ENCODE measurements around the gene PITPNC1. TPM values are rescaled to one million over a fixed set of nuclear protein-coding genes. Genes with fewer than 3 reads are reported as not detected.

The PITPNC1 gene
- total RNA-seq, 4 donors from 2014 or later, result 9.1 to 15.1 (median 13.3) TPM

DNA sequence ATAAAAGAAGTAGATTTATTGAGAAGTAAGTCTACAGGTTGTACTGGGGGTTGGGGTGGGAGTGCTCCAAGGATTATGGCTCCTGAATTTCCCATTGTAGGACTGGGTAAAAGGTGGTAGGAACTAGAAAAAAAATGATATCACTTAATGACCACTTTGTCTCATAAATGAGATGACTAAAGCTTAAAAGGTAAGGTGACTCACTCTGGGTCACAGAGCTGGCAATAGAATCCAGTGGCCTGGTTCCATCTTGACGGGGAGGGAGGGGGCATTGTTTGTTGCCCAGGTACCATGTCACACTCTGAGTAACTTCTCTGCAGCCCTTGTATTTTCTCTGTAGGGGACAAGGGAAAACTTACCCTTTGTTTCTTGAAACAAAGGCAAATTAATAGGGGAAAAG lies 126.1 kb downstream of the PITPNC1 start:
- WGBS, 2 donors, result 29 to 39% methylated on average over 1 of the region's 1 CpG
- Histone ChIP-seq H3K27me3 (no peaks in the 10 kb centered on the region), H3K4me3 (no peak overlapping the region), H3K4me1 (no peaks in the 10 kb centered on the region), H3K27ac (no peak overlapping the region), H3K36me3 (no peaks in the 10 kb centered on the region), H3K9me3 (peaks cover 0 to 9% (median 5%) of the 10 kb centered on the region in 3 donors)
- intact Hi-C loops (cut with DNase I), result no loop called here
- no peak for DNase-seq
- no peak for TF ChIP-seq POLR2A (IDR thresholded peaks at IDR 0.05)
- TF ChIP-seq, protein P1, sequence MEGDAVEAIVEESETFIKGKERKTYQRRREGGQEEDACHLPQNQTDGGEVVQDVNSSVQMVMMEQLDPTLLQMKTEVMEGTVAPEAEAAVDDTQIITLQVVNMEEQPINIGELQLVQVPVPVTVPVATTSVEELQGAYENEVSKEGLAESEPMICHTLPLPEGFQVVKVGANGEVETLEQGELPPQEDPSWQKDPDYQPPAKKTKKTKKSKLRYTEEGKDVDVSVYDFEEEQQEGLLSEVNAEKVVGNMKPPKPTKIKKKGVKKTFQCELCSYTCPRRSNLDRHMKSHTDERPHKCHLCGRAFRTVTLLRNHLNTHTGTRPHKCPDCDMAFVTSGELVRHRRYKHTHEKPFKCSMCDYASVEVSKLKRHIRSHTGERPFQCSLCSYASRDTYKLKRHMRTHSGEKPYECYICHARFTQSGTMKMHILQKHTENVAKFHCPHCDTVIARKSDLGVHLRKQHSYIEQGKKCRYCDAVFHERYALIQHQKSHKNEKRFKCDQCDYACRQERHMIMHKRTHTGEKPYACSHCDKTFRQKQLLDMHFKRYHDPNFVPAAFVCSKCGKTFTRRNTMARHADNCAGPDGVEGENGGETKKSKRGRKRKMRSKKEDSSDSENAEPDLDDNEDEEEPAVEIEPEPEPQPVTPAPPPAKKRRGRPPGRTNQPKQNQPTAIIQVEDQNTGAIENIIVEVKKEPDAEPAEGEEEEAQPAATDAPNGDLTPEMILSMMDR (IDR thresholded peaks at IDR 0.05), result no peak

DNA sequence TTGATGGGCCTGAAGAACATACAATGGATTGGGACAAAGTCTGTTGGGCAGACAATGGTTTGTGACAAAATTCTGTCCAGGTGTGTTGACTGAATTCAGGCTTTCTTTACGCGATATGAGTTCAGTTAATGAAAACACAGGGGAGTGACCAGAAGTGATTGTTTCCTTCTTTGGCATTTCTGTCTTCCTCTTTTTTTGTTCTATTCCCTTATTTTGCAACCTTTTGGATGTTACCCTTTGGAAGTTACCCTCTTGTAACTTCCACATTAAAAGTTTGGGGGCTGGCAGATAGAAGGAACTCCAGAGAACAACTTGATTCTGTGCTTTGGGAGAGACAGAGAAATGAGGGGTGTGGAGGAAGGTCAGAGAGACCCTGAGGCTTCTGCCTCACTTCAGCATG lies 126.7 kb downstream of the PITPNC1 start:
- Histone ChIP-seq H3K27me3 (no peaks in the 10 kb centered on the region), H3K27ac (no peak overlapping the region), H3K9me3 (peaks cover 0 to 9% (median 5%) of the 10 kb centered on the region in 3 donors), H3K4me3 (no peak overlapping the region), H3K4me1 (no peaks in the 10 kb centered on the region), H3K36me3 (no peaks in the 10 kb centered on the region)
- no peak for TF ChIP-seq POLR2A (IDR thresholded peaks at IDR 0.05)
- TF ChIP-seq, protein P1 (IDR thresholded peaks at IDR 0.05), result no peak
- no peak for DNase-seq
- 60% methylated on average over 2 of the region's 2 CpGs for WGBS, 2 donors
- intact Hi-C loops (cut with DNase I), result no loop called here

DNA sequence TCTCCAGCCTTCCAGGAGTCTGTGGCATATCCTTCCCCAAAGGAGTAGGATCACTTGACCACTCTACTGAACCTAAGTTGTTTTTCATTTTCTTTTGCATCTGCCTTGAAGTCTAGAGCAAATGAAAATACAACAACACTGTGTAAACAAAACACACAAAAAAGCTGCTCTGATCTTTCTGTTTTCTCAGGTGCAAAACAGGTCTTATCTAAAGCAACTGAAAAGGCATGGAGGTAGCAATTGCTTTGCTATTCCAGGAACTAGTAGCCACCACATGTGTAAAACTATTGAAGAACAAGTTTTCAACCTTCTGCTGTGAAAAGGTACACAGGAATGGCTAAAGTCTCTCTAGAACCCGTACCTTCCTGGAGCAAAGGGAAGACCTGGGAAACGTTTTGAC lies 127.1 kb downstream of the PITPNC1 start:
- intact Hi-C loops (cut with DNase I), result no loop called here

DNA sequence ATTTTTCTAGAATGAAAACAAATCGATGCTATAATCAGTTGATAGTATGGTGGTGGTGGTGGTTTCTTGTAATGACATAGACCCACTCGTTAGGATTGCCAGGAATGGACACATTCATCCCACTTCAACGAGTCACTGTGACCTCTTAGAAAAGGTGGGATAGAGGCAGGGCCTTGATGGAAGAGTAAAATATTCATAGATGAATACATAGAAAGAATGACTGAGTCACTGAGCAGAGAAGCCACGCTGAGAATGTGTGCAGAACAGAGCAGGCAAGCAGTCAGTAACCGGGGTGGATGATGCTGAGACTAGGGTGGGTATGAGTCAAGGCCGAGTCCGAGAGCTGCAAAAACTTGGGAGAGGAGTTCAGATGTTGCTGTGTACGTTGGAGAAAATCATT lies 129.9 kb downstream of the PITPNC1 start:
- 81 to 86% methylated on average over 8 of the region's 8 CpGs for WGBS, 2 donors
- H3K4me1 ChIP-seq, result peaks cover 0 to 8% (median 0%) of the 10 kb centered on the region in 3 donors
- no peak for TF ChIP-seq POLR2A (IDR thresholded peaks at IDR 0.05)
- TF ChIP-seq, protein P1 (IDR thresholded peaks at IDR 0.05), result no peak
- H3K27me3 ChIP-seq, result no peaks in the 10 kb centered on the region
- peaks cover 0 to 9% (median 5%) of the 10 kb centered on the region in 3 donors for H3K9me3 ChIP-seq
- no peak overlapping the region for H3K27ac ChIP-seq
- no peak overlapping the region for H3K4me3 ChIP-seq
- no peaks in the 10 kb centered on the region for H3K36me3 ChIP-seq
- intact Hi-C loops (cut with DNase I), result no loop called here
- no peak for DNase-seq

More for the DNA sequence above, 127.1 kb downstream of the PITPNC1 start:
- Histone ChIP-seq H3K9me3 (peaks cover 0 to 9% (median 5%) of the 10 kb centered on the region in 3 donors), H3K4me3 (no peak overlapping the region), H3K4me1 (no peaks in the 10 kb centered on the region), H3K27me3 (no peaks in the 10 kb centered on the region), H3K27ac (no peak overlapping the region), H3K36me3 (no peaks in the 10 kb centered on the region)
- TF ChIP-seq POLR2A (IDR thresholded peaks at IDR 0.05), result no peak
- TF ChIP-seq, protein P1 (IDR thresholded peaks at IDR 0.05), result no peak
- no peak for DNase-seq
- 60 to 68% methylated on average over 2 of the region's 2 CpGs for WGBS, 2 donors

DNA sequence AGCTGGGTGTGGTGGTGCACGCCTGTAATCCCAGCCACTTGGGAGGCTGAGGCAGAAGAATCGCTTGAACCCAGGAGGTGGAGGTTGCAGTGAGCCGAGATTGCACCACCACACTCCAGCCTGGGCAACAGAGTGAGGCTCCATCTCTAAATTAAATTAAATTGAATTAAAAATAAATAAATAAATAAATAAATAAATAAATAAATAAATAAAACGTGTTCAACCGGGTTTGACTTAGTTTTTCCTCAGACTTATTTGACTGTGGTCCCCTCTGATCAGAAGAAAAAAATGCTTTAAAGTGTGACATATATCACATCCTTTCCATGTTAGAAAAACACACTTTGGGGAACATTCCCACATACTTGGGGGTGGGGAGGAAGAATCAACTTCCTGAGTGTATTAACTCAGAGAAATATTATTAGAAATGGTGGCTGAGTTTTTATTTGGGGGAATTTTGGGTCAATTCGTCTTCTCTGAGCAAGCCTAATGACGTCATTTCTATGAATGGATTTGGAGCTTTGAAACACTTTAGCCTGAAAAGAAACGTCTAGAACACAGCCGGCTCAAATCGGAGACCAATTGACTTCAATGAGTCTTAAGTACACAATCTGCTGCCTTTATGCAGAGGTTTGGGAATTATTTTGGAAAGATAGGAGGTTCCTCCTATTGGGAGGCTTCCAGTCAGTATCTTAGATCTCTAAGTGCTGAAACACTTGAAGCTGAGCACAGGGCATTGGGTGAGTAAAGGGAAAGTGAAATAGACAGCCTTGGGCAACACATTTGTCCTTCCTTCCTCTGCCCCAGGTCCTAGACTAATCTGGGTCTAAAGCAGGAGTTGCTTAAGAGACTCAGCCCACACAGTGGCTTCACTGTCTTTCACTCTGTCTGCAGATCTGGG lies 132.6 kb downstream of the PITPNC1 start:
- Histone ChIP-seq H3K9me3 (peaks cover 0 to 9% (median 5%) of the 10 kb centered on the region in 3 donors), H3K4me3 (peak overlapping the region in 1 of 4 donors; percentile 4), H3K27me3 (no peaks in the 10 kb centered on the region), H3K4me1 (peaks cover 0 to 11% (median 0%) of the 10 kb centered on the region in 3 donors), H3K36me3 (no peaks in the 10 kb centered on the region), H3K27ac (peak overlapping the region in 2 of 4 donors; percentile 16 to 40)
- WGBS, 2 donors, result 53 to 66% methylated on average over 10 of the region's 10 CpGs
- no peak for TF ChIP-seq POLR2A (IDR thresholded peaks at IDR 0.05)
- TF ChIP-seq, protein P1 (IDR thresholded peaks at IDR 0.05), result no peak
- intact Hi-C loops (cut with DNase I), result no loop called here
- no peak for DNase-seq

All from esophagus squamous epithelium (tissue), 5 donors.